Activated naive CD4-positive, alpha-beta T cell treated with anti-CD3 and anti-CD28 coated beads, Interleukin-2, amount 10 ng/mL, durations not matched to agents 7 days and 5 days (primary cell): Measurements from ENCODE around the gene MSI2.

Experiments
- CTCF ChIA-PET: fragments of 350-600 bp; sonication (Branson Sonifier 250); formaldehyde crosslinking; loops from one replicate; lab custom pipeline; 2021; ENCODE audit warnings: antibody characterized with exemption; lab: Charles Lee
- DNase-seq: peaks from one replicate; pipeline ENCODE4 v3.0.0-alpha.2; 2020
- H3K27ac Mint-ChIP-seq: one replicate; pipeline ENCODE4 v1.8.0; 2021; ENCODE audit warnings: mild to moderate bottlenecking, moderate library complexity, mixed read lengths
- H3K27me3 Mint-ChIP-seq: one replicate; pipeline ENCODE4 v1.8.0; 2021; ENCODE audit warnings: mild to moderate bottlenecking, mixed read lengths
- H3K36me3 Mint-ChIP-seq: one replicate; pipeline ENCODE4 v1.8.0; 2021; ENCODE audit warnings: mixed read lengths
- H3K4me1 Mint-ChIP-seq: one replicate; pipeline ENCODE4 v1.8.0; 2021; ENCODE audit warnings: mixed read lengths
- H3K4me3 Mint-ChIP-seq: one replicate; pipeline ENCODE4 v1.8.0; 2021; ENCODE audit warnings: mild to moderate bottlenecking, moderate library complexity, mixed read lengths
- H3K9me3 Mint-ChIP-seq: one replicate; pipeline ENCODE4 v1.8.0; 2021; ENCODE audit warnings: mixed read lengths

Gene MSI2

DNA sequence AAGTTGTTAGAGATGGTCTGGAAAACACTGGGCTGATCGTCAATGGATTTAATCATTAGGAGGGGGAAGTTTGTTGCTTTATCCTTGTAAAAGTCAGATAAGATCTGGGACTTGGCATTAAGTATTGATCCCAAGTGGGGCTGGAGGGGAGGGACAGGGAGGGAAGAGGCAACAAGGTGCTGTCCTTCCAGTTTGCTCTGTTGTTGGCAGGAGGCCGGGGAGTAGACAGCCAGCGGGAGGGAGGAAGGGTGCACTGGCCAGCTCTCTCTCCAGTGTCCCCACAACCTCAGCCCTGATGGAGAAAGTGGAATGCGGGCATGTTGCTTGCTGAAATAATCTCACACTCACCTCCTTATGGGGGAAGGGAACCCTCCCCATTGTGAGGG is 278.5 kb downstream of the MSI2 start:
- DNase-seq, result no peak
- Mint-ChIP-seq H3K36me3 (peaks cover 3% of the 10 kb centered on the region), H3K4me1 (peaks cover 40% of the 10 kb centered on the region), H3K27ac (no peak overlapping the region), H3K27me3 (no peaks in the 10 kb centered on the region), H3K4me3 (no peak overlapping the region), H3K9me3 (no peaks in the 10 kb centered on the region)
- CTCF ChIA-PET, result interaction anchor here (1.4 kb wide), 1 partner anchor 13 kb away, joined by 3 read pairs; no protein-coding TSS in a partner anchor

DNA sequence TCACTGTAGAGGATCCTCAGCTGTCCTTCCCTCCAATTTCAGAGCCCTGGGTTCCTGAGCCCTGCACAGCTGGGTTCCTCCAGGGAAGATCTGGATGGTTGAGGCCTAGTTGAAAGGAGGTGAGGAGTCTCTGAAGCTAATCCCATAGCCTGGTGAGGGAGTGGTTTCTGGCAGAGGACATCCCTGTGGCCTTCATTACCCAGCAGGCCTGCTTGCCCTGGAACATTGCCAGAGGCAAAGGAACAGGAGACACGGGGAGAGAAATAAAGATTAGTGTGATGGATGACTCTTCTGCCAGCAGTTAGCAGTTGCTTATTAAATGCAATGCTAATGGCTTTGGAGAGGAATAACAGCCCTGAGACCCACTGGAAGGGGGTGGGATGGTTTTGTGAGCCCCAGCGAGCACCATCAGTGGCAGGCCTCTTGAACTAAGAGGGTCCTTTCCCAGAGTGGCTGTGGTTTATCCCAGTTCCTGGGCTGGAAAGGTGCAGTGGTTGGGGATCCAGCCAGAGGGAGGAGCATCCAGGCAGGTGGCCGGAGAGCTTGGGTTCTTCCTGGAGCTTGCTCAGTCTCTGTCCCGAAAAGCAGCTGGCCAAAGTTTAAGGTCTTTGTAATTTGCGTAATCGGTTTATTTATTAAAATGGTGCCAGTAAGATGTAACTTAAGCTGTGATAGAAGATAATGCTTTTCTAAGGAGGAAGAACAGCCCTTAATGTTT is 279.1 kb downstream of the MSI2 start:
- no peak overlapping the region for H3K4me3 Mint-ChIP-seq

DNA sequence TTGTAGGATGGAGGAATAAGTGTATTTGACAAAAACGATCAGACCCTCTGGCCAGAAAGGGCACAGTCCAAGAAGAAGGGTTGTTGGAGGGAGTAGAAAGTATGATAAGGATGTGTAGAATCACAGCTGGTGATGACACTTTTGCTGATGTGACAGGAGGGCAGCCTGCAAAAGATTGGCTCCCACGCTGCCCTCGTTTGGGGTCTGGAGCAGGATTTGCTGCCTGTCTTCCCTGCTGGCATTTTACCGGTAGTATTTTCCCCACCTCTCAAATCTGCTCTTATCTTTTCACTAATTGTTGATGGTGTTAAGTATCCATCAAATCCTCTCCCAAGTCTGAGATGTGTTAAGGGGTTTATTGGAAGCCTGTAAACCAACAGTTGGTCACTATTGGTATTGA is 280.0 kb downstream of the MSI2 start:
- no peak overlapping the region for H3K4me3 Mint-ChIP-seq
- H3K27ac Mint-ChIP-seq, result no peak overlapping the region
- no peaks in the 10 kb centered on the region for H3K27me3 Mint-ChIP-seq
- no peak for DNase-seq
- H3K9me3 Mint-ChIP-seq, result no peaks in the 10 kb centered on the region
- peaks cover 28% of the 10 kb centered on the region for H3K4me1 Mint-ChIP-seq
- no peaks in the 10 kb centered on the region for H3K36me3 Mint-ChIP-seq
- CTCF ChIA-PET, result interaction anchor here (1.4 kb wide), 1 partner anchor 14 kb away, joined by 3 read pairs; no protein-coding TSS in a partner anchor

More for the DNA sequence above, 279.1 kb downstream of the MSI2 start:
- Mint-ChIP-seq H3K27me3 (no peaks in the 10 kb centered on the region), H3K36me3 (peaks cover 2% of the 10 kb centered on the region), H3K27ac (no peak overlapping the region), H3K9me3 (no peaks in the 10 kb centered on the region), H3K4me1 (peaks cover 35% of the 10 kb centered on the region)
- CTCF ChIA-PET, result interaction anchor here (1.4 kb wide), 1 partner anchor 13 kb away, joined by 3 read pairs; no protein-coding TSS in a partner anchor
- DNase-seq, result no peak

DNA sequence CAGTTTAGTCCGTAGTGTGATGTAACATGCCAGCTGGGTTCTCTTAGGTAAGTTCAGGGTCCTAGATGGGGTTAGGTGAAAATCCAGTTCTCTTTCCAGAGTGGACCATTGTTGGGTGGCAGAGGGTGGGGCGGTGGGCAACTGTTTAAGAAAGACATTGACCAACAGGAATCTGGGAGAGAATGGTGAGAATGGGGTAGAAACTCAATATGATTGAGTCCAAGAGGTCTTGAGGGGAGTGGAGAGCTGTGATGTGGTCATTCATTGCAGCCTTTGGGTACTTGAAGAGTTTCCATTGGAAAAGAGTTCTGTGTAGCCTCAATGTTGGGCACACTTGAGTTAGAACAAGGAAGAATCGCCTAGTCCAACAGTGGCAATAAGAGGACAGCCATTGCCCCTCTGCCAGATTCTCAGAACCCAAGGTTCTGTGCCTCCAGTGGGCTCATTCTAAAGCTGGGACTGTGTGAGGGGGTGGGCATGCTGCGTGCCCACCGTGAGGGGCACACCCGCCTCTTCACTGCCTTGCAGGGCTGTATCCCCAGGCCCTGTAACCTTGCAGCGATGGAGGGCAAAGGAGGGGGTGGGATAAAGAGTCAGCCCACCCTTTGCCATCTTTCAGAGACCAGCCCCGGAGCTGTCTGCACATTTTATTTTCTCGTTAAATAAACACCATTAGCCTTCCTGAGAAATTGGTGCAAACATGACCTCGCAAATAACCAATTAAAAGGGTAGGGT is 280.6 kb downstream of the MSI2 start:
- peak overlapping the region; percentile 53 for H3K27ac Mint-ChIP-seq
- no peaks in the 10 kb centered on the region for H3K9me3 Mint-ChIP-seq
- H3K4me3 Mint-ChIP-seq, result no peak overlapping the region
- DNase-seq, result no peak
- CTCF ChIA-PET, result interaction anchor here (0.7 to 1.7 kb wide), 3 partner anchors 15 to 135 kb away, joined by 3 to 5 read pairs (median 3); no protein-coding TSS in a partner anchor
- H3K4me1 Mint-ChIP-seq, result peaks cover 24% of the 10 kb centered on the region
- H3K27me3 Mint-ChIP-seq, result no peaks in the 10 kb centered on the region
- H3K36me3 Mint-ChIP-seq, result no peaks in the 10 kb centered on the region

DNA sequence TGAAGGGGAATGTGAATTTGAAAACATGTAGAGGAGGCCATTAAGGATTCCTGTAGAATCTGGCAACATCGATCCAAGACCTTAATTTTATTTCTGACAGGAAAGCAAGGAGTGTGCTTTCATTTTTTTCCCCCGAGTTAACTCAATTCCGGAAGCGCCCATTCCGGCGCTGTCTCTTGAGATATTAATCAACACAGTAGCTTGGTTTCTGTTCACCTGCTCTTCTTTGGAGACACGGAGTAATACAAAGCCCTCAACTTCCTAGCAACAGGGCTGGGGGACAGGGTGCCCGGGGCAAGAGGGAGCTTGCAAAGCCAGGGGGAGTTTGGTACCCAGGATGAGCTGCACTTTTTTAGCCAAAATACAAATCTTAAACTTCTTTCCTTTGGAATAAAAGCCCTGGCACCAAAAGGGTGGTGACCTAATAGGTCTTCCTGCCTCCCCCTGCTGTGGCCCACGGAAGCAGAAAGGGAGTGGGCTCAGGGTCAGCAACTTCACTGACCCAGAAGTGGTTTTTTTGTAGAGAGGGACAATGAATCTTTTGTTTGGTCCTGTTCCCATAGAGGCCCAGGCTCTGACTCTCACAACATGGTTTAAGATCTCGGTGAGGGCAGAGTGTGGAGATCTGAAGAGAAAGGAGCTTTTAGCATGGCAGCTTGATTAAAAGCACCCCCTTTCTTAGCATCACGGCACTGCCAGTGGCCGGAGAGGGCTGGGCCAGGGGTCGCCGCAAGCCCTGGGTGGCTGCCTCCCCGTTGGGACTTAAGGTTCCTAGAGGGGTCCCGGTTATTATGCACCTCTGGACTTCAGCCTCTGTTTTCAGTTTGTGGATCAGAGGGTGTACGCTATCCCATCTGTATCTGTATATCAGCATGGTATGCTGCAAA is 281.4 kb downstream of the MSI2 start:
- peak overlapping the region; percentile 11 for H3K4me3 Mint-ChIP-seq
- H3K4me1 Mint-ChIP-seq, result peaks cover 19% of the 10 kb centered on the region
- CTCF ChIA-PET, result interaction anchor here (0.6 to 1.7 kb wide), 5 partner anchors 14 to 293 kb away, joined by 3 to 5 read pairs (median 3); no protein-coding TSS in a partner anchor
- peak overlapping the region; percentile 53 for H3K27ac Mint-ChIP-seq
- no peaks in the 10 kb centered on the region for H3K27me3 Mint-ChIP-seq
- no peaks in the 10 kb centered on the region for H3K9me3 Mint-ChIP-seq
- DNase-seq, result peak; percentile 34
- no peaks in the 10 kb centered on the region for H3K36me3 Mint-ChIP-seq

DNA sequence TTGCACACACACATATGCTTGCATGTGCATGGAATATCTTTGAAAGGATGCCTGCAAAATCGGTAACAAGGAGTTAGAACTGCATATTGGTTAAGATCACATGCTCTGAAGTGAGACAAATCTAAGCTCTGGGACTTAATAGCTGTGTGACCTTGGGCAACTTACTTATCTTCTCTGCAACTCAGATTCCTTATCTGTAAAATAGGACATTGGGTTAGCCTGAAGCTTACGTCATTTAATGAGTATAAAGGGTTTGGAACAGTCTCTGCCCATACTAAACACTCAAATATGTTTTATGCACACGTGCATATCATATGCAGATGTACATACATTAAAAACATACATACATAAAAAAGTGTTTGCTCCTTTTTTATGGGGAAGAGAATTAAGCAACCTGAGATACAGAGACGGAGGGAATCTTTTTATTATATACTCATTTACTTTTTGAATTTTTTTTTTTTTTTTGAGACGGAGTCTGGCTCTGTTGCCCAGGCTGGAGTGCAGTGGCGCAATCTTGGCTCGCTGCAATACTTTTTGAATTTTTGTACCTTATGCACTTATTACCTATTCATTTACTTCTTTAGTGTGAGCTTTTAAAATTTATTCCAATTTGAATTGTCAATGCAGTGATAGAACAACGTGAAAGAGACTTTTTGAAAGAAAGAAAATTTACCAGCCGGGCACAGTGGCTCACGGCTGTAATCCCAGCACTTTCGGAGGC is 282.6 kb downstream of the MSI2 start:
- H3K27me3 Mint-ChIP-seq, result no peaks in the 10 kb centered on the region
- no peak overlapping the region for H3K27ac Mint-ChIP-seq
- peaks cover 19% of the 10 kb centered on the region for H3K4me1 Mint-ChIP-seq
- H3K9me3 Mint-ChIP-seq, result no peaks in the 10 kb centered on the region
- CTCF ChIA-PET, result no interaction called here
- no peaks in the 10 kb centered on the region for H3K36me3 Mint-ChIP-seq
- no peak for DNase-seq
- no peak overlapping the region for H3K4me3 Mint-ChIP-seq

DNA sequence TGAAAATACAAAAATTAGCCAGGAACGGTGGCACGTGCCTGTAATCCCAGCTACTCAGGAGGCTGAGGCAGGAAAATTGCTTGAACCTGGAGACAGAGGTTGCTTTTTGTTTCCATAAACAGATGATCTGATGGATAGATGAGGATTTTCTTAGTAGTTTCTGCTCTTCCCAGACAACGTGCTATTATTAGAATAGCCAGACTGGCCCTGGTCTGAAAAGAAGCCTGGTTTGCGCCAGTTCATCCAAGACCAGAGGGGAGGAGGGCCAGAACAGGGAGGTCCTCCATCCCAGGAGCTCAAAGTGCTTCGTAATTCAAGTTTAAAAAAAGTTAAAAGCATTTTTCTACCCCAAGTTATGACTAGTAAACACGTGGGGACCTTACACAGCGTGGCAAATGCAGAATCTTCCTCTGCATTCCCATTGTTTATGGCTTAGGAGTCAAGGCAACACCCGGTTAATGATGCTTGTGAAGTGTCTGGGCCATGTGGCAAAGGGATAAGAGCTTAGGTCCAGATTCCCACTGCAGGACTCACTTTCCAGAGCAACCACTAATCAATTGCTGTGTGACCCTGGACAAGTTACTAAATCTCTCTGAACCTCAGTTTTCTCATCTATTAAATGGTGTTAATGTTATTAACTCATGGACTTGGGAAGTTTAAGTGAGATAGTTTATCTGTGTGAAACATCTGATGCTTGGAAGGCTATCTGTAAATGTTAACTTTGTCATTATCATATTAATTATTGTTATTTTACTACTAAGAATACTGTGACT is 283.4 kb downstream of the MSI2 start:
- Mint-ChIP-seq H3K36me3 (no peaks in the 10 kb centered on the region), H3K4me1 (peaks cover 19% of the 10 kb centered on the region), H3K27ac (no peak overlapping the region), H3K27me3 (no peaks in the 10 kb centered on the region), H3K4me3 (no peak overlapping the region), H3K9me3 (no peaks in the 10 kb centered on the region)
- CTCF ChIA-PET, result interaction anchor here (1.2 to 1.9 kb wide), 2 partner anchors 11 to 296 kb away, joined by 5 to 8 read pairs; no protein-coding TSS in a partner anchor
- no peak for DNase-seq

DNA sequence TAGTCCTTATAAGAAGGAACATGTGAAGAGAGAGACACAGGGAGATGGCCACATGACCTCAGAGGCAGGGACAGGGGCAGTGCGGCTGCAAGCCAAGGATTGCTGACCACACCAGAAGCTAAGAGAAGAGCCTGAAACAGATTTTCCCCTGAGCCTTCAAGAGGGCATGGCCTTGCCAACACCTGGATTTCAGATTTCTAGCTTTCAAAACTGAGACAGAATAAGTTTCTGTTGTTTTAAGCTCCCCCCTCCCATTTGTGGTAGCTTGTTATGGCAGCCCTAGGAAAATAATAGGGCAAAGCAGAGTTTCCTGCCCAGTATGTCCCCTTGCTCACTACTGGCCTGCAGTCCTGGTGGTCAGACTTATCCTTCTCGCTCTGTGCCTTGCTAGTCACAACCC is 284.3 kb downstream of the MSI2 start:
- no peak for DNase-seq
- H3K4me3 Mint-ChIP-seq, result no peak overlapping the region
- CTCF ChIA-PET, result interaction anchor here (1.2 to 1.9 kb wide), 2 partner anchors 10 to 297 kb away, joined by 5 to 8 read pairs; no protein-coding TSS in a partner anchor
- peaks cover 19% of the 10 kb centered on the region for H3K4me1 Mint-ChIP-seq
- no peak overlapping the region for H3K27ac Mint-ChIP-seq
- no peaks in the 10 kb centered on the region for H3K27me3 Mint-ChIP-seq
- H3K36me3 Mint-ChIP-seq, result no peaks in the 10 kb centered on the region
- no peaks in the 10 kb centered on the region for H3K9me3 Mint-ChIP-seq

DNA sequence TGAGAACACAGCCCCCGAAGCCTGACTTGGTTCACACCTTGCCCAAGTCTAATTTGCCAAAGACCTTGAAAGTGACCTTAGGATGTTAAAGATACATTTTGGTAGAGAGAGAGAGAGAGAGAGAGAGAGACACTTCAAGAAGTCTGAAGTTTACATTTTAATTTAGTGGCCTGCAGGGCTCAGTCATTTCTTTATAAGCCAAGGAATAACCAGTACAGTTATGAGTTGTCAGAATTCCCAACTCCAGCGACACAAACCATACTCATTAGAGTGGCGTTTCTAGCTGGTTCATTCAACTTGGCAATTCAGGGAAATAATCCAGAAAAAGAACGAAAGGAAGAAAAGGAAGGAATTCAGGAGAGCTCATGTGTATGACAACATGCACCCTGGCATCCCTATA is 284.7 kb downstream of the MSI2 start:
- Mint-ChIP-seq H3K27me3 (no peaks in the 10 kb centered on the region), H3K27ac (no peak overlapping the region), H3K4me1 (peaks cover 19% of the 10 kb centered on the region), H3K36me3 (no peaks in the 10 kb centered on the region), H3K4me3 (no peak overlapping the region), H3K9me3 (no peaks in the 10 kb centered on the region)
- CTCF ChIA-PET, result interaction anchor here (1.2 to 1.9 kb wide), 2 partner anchors 9 to 298 kb away, joined by 5 to 8 read pairs; no protein-coding TSS in a partner anchor
- no peak for DNase-seq

DNA sequence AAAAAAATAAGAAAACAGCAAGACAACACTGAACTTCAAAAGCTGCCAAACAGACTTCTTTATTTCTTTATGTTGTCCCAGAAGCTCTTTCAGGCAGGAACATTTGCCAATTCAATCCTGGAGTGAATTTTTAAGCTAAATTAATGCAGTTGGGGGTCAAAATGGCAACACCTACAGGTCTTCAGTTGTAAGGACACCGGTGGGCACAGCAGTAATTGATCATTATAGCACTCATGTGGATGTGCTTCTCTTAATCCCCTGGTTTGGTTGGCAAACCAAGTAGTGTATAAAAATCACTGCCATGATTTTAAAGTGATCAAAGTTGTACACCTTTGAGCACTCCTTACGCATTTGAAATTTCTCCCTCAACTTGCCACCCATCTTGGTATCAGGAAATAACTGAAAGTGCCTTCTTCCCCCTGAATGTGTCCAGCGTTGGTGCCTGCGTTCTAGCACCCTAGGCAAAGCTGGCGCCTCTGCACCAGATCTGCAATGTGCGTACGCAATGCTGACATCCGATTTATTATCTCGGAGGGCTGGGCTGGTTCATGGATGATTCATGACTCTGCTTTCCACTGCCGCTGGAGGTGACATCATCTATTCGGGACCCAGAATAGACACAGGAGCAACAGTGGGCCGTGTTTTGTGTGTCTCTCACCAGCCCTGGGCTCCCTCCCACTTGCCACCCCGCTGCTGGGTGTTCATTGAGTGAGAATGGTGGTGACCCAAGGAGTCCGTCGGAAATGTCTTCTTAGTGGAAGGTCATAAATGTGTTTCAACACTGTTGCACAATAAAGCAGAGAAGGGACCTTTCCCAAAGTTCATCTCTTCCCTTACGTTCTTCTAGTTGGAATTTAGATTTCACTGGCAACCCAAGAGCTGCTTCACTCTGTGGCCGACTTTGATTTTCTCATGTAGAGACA is 285.4 kb downstream of the MSI2 start:
- Mint-ChIP-seq H3K36me3 (no peaks in the 10 kb centered on the region), H3K27me3 (no peaks in the 10 kb centered on the region), H3K9me3 (no peaks in the 10 kb centered on the region), H3K27ac (no peak overlapping the region), H3K4me1 (peaks cover 19% of the 10 kb centered on the region), H3K4me3 (no peak overlapping the region)
- no peak for DNase-seq
- CTCF ChIA-PET, result interaction anchor here (1.9 kb wide), 1 partner anchor 298 kb away, joined by 8 read pairs; no protein-coding TSS in a partner anchor

DNA sequence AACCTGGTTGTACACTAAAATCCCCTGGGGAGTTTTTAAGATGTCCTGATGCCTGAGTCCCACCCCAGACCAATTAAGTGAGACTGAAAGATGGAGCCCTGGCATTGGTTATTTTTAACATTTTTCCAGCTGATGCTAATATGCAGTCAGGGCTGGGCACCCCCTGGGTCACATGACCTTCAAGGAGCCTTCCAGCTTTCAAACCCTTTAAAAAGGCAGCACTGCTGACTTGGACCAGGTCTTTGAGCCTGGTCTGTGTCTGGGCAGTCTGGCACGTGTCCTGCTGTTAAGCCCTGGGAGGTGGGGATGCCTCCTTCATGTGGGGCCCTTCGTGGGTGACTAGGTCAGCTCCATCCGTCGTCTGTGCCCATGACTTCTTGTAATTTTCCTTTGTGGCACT is 286.2 kb downstream of the MSI2 start:
- DNase-seq, result no peak
- Mint-ChIP-seq H3K9me3 (no peaks in the 10 kb centered on the region), H3K4me3 (no peak overlapping the region), H3K36me3 (no peaks in the 10 kb centered on the region), H3K4me1 (peaks cover 13% of the 10 kb centered on the region), H3K27ac (no peak overlapping the region), H3K27me3 (no peaks in the 10 kb centered on the region)
- CTCF ChIA-PET, result no interaction called here

DNA sequence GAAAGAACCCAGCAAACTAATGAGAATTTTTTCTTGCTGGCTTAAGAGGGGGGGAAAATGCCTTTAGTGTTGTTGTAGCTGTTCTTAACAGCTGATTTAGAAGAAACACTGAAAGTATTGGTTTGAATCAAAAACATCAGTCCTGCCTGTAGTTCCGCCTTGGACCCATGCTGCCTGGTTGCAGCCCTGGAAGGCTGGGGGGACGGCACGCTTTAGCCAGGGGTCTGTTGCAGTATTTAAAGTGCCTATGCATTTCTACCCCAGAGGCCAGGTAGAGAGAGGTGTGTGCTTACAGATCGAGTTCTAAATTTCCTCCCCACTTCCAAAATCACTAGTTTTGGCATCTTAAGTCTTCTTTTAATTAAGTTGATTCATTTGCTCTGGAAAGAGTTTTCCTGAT is 286.9 kb downstream of the MSI2 start:
- Mint-ChIP-seq H3K4me1 (peaks cover 6% of the 10 kb centered on the region), H3K4me3 (no peak overlapping the region), H3K27ac (no peak overlapping the region), H3K9me3 (no peaks in the 10 kb centered on the region), H3K27me3 (no peaks in the 10 kb centered on the region), H3K36me3 (no peaks in the 10 kb centered on the region)
- DNase-seq, result no peak
- CTCF ChIA-PET, result interaction anchor here (1.1 kb wide), 1 partner anchor 55 kb away, joined by 4 read pairs; no protein-coding TSS in a partner anchor
